Measurements from ENCODE around the gene AP3S1.

DNA sequence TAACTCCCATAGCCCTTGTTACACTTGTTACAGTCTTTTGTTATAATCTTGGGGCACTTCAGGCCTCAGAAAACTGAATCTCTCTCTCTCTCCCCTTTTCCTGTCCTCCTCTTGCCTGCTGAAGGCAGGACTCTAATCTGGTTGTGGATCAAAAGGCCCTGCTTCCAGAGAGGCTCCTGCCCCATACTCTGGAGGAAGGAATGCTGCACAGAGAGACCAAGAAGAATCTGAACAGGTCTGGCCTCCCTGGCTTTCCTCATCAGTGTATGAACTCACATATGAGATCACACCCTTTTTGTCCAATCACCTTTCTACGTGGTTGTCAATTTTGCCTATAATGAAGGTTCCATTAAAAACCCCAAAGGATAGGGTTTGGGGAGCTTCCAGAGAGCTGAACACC lies 94.3 kb downstream of the AP3S1 start:
- no peak for TF ChIP-seq EP300 (IDR thresholded peaks at IDR 0.05)
- TF ChIP-seq, protein P1, sequence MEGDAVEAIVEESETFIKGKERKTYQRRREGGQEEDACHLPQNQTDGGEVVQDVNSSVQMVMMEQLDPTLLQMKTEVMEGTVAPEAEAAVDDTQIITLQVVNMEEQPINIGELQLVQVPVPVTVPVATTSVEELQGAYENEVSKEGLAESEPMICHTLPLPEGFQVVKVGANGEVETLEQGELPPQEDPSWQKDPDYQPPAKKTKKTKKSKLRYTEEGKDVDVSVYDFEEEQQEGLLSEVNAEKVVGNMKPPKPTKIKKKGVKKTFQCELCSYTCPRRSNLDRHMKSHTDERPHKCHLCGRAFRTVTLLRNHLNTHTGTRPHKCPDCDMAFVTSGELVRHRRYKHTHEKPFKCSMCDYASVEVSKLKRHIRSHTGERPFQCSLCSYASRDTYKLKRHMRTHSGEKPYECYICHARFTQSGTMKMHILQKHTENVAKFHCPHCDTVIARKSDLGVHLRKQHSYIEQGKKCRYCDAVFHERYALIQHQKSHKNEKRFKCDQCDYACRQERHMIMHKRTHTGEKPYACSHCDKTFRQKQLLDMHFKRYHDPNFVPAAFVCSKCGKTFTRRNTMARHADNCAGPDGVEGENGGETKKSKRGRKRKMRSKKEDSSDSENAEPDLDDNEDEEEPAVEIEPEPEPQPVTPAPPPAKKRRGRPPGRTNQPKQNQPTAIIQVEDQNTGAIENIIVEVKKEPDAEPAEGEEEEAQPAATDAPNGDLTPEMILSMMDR (IDR thresholded peaks at IDR 0.05): no peak
- TF ChIP-seq POLR2A (IDR thresholded peaks at IDR 0.05): no peak
